ENCODE data around the gene HS3ST3B1. TPM values are rescaled to one million over a fixed set of nuclear protein-coding genes. Genes with fewer than 3 reads are reported as not detected.

The HS3ST3B1 gene
- 4.0 TPM for total RNA-seq

DNA sequence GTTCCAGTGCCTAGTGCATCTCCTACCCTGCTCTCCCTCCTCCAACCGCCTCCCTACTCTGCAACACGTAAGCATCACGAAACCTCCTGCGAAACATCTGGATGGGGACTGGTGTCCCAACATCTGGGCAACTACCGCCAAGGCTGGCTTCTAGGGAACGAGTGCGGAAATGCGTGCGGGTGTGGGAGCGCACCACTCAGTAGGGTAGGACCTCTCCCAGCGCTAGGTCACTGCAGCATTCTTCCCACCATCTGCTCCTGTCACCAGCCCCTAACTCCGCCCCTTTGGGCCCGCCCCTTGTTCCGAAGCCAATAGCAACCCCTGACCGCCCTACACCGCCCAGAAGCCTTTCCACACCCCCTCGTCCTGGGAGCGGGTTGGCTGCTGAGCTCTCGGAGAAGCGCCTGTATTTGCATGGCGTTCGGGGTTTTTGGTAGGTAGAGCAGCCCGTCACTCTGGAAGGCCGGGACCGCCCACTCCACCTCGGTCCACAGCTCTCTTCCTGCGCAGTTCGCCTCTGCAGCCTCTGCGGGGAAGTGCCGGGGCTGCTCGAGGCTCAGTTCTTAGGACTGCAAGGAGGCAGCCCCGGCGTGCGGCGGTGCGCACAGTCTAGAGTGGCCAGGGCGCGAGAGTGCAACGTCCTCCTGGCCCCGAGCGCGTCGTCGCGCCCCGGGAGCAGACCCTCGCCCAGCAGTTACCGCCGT, at the start of gene HS3ST3B1:
TSS of gene HS3ST3B1 (plus strand) at position 507 of the 704 bp plus-strand sequence. CDS start 438 bp downstream, outside the sequence.
- peak; percentile 99 for DNase-seq (ENCODE audit: low spot score)

DNA sequence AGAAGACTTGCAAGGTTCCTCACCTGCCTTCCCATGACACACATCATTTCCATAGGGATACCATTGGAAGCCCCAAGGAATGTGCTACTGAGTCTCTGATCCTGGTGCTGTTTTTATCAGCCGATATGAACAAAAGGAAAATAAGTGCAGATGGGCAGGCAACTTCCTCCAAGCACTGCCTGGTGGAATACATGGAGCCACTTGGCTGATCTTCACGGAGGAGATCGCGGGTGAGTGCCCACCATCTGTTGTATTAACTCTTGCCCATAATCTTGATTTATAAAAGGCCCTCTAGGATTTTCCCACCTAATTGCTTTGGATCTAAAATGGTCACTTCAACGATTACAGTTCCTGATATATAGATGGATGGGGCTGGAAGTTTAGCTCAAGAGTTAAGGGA, 39.5 kb upstream of the HS3ST3B1 start:
- DNase-seq (ENCODE audit: low spot score), result no peak

DNA sequence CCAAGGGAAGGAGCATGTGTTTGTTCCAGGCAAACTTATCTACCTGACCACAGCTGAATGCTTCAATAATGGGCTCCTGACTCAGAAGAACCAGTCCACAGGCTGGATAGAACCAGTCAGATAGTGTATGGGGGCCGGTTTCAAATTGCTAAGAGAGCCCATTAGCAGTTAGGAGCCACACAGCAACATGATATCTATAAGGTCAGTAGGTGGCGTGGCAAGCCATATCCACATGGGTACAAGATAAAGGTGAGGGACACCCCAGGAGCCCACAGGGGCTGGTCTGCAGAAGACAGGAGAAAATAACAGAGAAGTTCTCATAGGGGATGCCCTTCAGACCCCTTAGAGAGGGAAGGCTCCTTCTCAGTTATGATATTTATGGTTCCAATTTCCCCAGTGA, 32.6 kb upstream of the HS3ST3B1 start:
- DNase-seq (ENCODE audit: low spot score), result no peak

DNA sequence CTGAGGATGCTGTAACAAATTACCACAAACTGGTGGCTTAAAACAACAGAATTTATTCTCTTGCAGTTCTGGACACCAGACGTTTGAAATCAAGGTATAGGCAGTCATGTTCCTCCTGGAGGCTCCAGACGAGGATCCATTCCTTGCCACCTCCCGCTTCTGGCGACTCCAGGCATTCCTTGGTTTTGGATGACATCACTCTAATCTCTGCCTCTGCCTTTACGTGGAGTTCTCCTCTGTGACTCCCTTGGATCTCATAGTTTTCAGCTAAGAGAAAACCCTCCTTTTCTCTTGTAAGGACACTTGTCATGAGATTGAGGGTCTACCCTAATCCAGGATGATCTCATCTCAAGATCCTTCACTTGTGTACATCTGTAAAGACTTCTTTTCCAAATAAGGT, 31.4 kb upstream of the HS3ST3B1 start:
- no peak for DNase-seq (ENCODE audit: low spot score)

DNA sequence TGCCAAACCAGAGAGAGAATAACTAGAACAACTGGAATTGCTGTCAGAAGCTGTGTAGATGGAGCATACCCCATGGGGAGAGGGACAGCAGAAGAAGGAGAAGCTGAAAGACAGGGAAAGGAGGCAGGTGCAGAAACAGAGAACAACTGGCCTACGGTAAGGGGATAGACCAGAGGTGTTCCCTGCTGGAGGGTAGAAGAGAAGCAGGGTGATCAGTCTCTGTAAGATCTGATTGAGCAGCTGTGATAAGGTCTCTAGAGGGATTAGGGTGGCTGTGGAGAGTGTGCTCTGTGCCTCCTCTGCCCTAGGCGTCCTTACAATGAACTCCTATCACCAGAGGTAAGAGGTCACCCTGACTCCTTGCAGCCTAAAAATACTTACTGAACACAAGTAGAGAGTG, 30.4 kb upstream of the HS3ST3B1 start:
- no peak for DNase-seq (ENCODE audit: low spot score)

DNA sequence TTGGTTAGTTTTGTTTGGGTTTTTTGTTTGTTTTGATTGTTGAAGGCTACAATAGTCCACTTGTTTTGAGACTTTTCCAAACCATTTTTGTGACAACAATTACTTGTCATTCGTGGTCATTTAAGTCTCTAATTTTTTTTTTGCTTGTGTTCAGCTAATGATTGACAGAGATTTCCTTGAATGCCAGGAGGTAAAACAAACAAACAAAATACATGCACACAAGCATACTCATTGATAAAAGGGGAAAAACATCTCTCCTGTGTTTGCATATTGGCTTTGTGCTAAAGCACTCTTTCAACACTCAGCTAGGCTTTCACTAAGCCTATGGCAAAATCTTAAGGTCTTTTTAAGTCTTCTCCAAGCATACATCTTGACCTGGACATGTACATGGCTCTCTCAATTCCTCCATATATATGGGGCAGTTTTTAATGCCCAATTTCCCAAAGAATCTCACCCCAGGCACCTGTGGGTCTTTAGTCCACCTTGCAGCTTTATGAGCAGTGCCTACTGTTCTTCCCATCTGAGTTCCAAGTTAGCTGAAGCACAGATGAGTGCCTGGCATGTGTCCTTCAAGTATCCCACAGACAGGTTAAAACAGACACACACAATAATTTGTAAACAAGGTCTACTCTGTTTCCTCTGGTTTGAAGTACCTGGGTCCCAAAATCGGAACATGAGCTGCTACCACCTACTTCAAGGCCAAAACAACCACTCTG, 24.2 kb upstream of the HS3ST3B1 start:
- no peak for DNase-seq (ENCODE audit: low spot score)

DNA sequence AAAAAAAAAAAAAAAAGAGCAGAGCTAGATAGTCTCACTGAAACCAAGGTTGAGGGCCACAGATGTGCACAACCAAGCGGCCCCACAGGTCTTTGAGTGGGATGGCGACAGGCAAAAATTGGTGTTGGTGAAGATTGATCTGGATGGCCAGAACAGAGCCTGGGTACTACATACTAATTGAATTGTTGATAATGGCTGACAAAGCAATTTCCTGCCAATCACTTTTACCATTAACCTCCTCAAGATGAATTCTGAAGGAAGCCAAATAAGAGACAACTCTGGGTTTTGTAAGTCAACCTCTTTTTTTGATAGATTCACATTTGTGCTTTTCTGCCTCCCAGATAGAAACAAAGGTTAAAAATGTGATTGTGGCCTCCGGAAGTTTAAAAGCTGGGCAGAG, 19.4 kb upstream of the HS3ST3B1 start:
- no peak for DNase-seq (ENCODE audit: low spot score)

DNA sequence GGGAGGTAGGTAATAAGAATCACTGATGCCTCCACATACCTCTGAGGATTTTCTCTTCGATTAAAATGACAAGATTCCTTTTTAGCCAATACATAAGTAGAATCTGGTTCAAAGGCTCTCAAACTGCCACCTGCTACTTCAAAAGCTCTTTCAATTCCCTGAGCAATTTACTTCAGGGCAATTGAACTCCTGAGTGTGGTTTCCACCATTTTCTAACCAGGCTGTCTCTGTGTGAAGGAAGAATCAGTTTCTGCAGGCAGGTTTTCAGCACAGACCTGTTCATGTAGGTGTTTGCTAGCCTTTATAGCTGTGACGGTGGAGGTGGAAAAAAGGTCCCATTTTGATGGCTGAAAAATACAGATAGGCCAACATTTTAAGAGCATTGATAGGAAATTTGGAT, 18.2 kb upstream of the HS3ST3B1 start:
- DNase-seq (ENCODE audit: low spot score), result no peak

DNA sequence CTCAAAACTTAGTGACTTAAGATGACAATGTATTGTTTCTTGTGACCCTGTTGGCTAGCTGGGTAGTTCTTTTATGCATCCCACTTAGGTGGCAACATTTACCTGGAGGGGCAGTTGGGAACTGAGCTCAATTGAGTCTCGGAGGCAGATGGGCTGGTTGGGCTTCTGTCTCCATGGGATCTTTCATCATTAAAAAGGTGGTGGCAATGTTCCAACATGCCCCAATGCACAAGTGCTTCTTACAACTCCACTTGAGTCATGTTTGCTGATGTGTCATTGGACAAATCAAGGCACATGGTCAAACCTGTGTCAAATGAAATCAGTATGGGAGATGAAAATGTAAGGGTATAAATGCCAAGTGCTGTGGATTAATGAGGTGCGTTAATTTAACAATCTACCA, 11.7 kb upstream of the HS3ST3B1 start:
- no peak for DNase-seq (ENCODE audit: low spot score)

DNA sequence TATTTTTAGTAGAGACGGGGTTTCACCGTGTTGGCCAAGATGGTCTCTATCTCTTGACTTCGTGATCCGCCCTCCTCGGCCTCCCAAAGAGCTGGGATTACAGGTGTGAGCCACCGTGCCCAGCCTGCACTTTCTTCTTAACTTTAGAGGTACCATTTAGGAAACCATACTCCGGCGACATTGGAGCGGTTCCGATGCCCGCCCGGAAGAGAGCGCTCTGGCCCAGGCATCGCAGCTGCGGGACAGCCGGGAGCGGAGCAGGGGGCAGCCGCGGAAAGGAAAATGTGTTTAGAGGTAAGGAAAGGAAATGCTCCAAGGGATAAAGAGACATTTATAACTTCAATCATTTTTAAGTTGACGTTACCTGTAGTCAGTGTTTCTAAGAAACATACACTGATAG, 6.0 kb upstream of the HS3ST3B1 start:
- no peak for DNase-seq (ENCODE audit: low spot score)

DNA sequence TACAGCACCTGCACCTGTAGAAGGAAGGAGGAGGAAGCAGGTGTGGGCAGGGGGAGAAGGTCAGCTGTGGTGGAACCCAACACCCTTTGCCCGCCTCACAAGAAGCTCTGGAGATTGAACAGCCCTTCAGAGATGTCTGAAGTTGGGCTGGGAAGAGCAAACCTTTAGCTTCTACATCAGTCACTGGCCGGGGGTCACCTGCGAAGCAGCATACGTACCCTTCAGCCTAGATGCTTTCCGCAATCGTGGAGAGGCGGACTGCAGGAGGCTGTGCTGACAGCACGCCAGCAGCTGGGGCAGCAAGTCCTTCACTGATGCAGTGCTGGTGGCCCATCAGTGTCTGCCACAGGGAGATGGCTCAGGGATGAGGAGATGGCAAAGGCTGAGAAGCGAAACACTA, 5.2 kb upstream of the HS3ST3B1 start:
- no peak for DNase-seq (ENCODE audit: low spot score)

DNA sequence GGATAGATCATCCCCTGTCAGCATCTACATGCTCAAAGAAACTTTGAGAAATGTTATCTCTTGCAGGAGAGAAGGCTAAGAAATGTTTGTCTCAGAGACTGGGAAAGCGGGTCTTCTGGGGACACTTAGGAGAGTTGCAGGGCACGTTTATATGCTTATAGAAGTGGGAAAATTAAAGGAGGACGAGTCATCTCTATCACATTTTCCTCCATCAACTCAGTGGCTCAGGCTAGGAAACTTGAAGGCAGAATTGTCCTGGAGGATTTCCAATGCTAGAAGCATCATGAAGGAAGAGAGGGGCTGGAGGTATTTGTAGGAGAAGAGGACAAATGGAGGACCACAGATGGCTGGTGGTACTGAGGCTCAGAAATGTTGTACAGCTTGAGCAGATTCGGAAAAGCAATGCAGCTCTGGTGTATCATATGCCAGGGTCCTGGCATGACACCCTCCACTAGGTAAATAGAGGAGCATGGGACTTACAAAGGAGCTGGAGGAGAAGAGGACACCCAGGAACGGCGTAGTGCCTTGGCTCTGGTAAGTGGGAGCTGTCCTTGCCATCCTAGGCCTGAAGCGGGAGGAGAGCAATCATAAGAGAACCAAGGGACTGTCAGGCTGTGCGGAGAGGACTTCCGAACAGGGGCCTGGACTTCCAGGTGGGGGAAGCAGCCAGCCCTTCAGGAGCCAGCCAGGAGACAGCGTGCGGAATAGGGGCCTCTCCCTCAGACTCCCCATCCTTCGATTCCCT, 4.5 kb upstream of the HS3ST3B1 start:
- no peak for DNase-seq (ENCODE audit: low spot score)

DNA sequence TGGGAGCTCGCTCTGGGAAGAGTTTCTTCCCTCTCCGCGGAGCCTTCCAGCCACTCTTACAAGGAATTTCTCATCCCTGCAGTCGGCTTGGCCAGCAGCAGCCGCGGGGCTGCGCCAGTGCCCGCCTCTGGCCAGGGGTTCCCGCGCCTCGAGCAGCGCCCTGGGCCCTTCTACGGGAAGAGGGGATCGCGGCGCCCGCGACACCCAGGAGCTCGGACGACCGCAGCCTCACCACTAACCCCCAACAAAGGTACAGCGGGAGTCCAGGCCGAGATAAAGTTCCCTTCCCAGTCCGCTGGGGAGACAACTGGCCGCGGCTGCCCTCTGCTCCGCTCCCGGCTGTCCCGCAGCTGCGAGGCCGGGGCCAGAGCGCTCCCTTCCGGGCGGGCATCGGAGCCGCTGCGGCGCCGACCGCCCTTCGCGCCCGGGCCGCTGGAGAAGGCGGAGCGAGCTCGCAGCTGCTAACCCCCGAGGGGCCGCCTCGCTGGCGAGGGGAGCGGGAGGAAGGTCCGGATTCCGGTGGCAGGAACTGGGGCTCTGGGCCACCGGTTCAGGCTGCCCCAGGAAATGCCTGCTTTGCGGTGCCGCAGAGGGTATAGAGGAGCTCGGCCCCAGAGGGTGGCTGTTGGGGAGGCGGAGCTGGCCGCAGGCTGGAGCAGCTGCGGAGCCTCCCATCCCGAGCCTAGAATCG, 3.6 kb upstream of the HS3ST3B1 start:
- no peak for DNase-seq (ENCODE audit: low spot score)

DNA sequence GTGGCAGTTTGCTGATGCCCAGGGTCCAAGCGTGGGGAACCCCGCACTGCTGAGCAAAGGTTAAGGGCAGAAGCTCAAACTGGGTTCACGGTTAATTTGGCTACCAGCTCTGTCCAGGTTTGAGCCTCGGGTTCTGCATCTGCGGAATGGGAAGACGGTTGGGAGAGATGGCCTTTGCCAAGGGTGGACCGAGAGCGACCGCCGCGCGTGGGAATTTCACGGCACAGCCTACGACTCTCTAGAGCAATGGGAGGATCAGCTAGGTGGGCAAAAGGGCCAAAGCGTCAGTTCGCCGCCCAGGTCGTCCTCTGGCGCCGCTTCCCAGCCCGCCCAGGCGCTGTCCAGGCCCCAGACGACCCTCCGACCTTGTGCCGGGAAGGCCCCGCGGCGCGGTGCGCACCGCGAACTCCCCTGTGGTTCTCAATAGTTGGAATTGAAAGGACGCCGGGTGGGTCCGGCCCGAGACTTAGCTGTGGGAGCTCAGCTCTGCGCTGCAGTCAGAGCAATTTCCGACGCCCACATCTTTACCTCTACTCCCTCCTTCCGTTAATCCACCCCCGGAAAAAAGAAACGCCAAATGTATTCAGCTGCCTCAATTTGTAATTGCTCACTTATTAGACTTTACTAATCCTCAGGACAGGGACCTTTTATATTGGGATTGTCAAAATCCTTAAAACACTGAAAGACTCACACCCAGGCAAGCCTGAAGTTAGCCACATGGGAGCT, 2.5 kb upstream of the HS3ST3B1 start:
- DNase-seq (ENCODE audit: low spot score), result no peak

DNA sequence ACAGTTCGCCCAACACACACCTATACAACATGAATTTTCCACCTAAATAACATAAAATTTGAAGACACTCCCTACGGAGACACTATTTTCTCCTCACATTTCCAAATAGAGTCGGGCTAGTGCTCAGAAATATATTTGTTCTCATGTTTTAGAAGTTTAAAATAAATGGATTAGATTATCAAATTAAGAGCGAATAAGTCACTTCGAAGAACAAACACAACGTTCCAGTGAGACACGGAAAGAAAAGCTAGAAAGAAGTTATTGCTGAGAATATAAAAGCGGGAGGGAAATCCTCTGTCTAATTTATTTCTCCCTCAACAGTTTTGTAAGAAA, 2.0 kb upstream of the HS3ST3B1 start:
- no peak for DNase-seq (ENCODE audit: low spot score)

DNA sequence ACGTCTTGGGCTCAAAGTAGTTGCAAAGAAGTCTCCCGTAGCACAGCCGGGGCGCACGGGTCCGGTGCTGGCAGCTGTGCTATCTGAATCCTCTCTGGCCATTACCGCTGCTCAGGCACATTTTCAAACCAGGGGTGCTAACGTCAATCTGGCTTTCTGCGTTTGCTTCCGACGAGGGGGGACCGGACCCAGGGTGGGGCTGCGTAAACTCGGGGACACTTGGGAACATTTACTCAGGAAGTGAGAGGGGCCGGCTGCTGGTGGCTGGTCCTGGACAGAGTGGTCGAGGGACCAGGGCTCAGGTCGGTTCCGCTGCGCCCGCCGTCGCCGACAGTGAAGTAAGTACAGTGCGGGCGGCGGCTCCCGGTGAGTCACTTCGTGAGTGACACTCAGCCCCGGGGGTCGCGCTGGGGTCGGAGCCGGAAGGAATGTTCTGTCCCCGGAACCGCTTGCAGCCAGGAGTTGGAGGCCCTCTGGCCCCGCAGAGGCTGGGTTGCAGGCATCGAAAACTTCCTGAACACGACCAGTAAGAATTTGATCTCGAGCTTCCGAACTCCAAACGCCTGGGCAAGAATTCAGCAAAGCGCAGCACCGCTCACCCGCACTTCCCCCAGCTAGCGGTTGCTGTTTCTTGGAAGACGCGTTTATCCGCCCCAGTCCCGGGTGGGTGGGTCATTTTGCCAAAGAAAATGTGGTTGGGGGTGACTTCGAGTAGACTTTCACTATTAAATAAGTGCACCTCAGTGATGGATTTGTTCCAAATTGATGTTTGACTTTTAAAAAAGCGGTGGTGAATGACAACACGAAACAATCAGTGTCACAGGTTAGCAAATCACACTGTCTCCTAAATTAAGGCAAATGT, 1.4 kb upstream of the HS3ST3B1 start:
- DNase-seq (ENCODE audit: low spot score), result no peak

DNA sequence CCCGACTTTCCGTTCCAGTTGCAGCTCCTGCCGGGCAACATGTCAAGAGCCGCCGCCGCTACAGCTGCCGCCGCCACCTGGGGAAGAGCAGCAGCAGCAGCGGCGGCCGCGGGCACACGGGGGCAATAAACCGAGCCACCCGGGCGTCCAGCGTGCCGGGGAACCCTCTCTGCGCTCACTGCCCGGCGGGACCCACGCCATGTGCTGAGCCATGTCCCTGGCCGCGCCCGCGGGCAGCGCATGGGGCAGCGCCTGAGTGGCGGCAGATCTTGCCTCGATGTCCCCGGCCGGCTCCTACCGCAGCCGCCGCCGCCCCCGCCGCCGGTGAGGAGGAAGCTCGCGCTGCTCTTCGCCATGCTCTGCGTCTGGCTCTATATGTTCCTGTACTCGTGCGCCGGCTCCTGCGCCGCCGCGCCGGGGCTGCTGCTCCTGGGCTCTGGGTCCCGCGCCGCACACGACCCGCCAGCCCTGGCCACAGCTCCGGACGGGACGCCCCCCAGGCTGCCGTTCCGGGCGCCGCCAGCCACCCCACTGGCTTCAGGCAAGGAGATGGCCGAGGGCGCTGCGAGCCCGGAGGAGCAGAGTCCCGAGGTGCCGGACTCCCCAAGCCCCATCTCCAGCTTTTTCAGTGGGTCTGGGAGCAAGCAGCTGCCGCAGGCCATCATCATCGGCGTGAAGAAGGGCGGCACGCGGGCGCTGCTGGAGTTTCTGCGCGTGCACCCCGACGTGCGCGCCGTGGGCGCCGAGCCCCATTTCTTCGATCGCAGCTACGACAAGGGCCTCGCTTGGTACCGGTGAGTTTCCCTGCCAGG, 604 bp downstream of the HS3ST3B1 start:
- no peak for DNase-seq (ENCODE audit: low spot score)

DNA sequence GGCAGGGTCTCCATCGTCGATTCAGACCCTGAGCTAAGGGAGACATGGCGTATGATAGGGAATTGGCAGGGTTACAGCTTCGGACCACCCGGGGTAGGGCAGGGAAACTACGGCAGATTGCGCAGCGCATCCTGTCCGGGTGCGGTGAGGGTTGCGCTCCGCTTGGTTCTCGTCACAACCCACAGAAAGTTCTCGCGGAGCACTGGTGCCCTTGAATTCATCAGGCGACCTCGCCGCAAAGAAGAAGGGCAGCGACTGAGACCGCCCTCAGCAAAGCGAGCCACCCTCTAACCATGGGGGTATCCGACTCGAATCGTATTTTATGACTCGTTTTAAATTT, 1.2 kb downstream of the HS3ST3B1 start:
- no peak for DNase-seq (ENCODE audit: low spot score)

DNA sequence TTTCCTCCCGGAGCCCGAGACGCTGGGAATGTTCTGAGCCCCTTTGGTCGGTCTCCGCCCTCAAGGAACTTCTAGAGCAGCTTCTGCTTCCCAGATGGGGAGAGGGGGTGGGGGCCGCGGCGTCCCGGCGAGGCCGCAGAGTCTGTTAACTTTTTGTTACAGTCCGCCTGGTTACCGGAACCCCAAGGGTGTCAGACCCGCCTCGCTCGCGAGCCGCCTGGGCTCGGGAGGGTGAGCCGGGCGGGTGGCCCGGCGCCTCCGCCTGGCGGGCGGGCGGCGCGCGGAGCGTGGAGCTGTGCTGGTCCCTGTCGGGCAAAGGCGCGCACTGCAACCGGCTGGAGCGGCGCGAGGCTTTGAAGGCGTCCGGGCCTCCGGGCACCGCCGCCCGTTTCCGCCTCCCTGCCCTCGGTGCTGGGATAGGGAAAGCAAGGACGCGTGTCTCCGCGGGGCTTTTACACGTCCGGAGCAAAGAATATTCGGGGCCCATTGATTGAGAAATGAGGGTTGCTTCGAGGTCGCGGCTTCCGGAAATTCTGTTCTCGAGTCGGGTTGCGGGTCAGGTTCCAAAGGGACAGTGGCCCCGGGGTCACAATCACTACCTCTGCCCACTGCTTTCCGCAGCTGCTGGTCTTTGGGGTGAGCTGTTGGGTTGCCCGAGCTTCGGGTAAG, 1.7 kb downstream of the HS3ST3B1 start:
- peak; percentile 84 for DNase-seq (ENCODE audit: low spot score)
